ENCODE measurements around the gene B2M.

GRCh38 chr15:44710236-44711095 lies 851 bp upstream of the B2M start:
- TF ChIP-seq CTCF (IDR thresholded peaks at IDR 0.05), result no peak
- TF ChIP-seq EP300 (IDR thresholded peaks at IDR 0.05), result no peak

All from suprapubic skin (tissue), 3 donors.